Stomach (tissue), 4 donors: ENCODE data around the gene BBX.

Experiments used
- CTCF ChIP-seq, 7 experiments: fragments of 450-650 bp in 4 of 7; fragments of 200-600 bp in 3 of 7; sonication (generic) in 3 of 7; IDR thresholded peaks; one replicate each; pipeline ENCODE4 v1.5.1; 2016 to 2019; ENCODE audit warnings: antibody characterized with exemption in 7 of 7, control low read depth in 2 of 7, mild to moderate bottlenecking in 1 of 7
- EP300 ChIP-seq: sonication (generic); formaldehyde crosslinking; IDR thresholded peaks from one replicate; pipeline ENCODE4 v1.6.1; 2017; ENCODE audit warnings: antibody characterized with exemption

GRCh38 chr3:107637416-107638183, 114.8 kb downstream of the BBX start:
- TF ChIP-seq CTCF (IDR thresholded peaks at IDR 0.05) (no peak), EP300 (no peak)
